ENCODE results near the gene IL10RB. TPM values are rescaled to one million over a fixed set of nuclear protein-coding genes. Genes with fewer than 3 reads are reported as not detected.

IL10RB gene
- total and polyA plus RNA-seq, 2 experiments from 2014 or later: 2.2 to 2.5 TPM

DNA sequence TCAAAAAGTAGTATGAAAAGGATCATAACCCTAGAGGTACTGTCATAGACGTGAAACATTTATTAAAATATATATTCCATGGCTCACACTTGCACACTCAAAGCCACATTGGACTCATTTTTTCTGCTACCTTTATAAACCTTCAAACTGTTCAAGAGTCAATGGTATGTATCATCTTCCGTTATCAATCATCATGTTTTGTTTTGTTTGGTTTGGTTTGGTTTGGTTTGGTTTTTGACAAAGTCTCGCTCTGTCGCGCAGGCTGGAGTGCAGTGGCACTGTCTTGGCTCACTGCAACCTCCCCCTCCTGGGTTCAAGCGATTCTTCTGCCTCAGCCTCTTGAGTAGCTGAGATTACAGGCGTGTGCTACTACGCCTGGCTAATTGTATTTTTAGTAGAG is 34.6 kb upstream of the IL10RB start:
- Mint-ChIP-seq H3K4me3 (peak overlapping the region; percentile 86), H3K9me3 (peaks cover 3% of the 10 kb centered on the region), H3K4me1 (peaks cover 30% of the 10 kb centered on the region), H3K27me3 (ENCODE audit: insufficient read depth, low read depth, poor library complexity) (peaks cover 9% of the 10 kb centered on the region), H3K27ac (no peak overlapping the region), H3K36me3 (ENCODE audit: low read depth) (peaks cover 16% of the 10 kb centered on the region)
- H3K79me2 ChIP-seq (replicated peaks; ENCODE audit: insufficient read depth): peaks cover 37% of the 10 kb centered on the region
- no peaks in the 10 kb centered on the region for H3K36me3 ChIP-seq (ENCODE audit: insufficient read depth)
- H2AFZ ChIP-seq: no peak overlapping the region
- TF ChIP-seq NANOG (IDR thresholded peaks at IDR 0.05; ENCODE audit: borderline replicate concordance): no peak
- no peak for TF ChIP-seq STAT1 (IDR thresholded peaks at IDR 0.05; ENCODE audit: unreplicated experiment)
- no peak for TF ChIP-seq EZH2 (IDR thresholded peaks at IDR 0.05; ENCODE audit: low read depth, unreplicated experiment)
- TF ChIP-seq CREB1 (CRISPR knock-in tag; IDR thresholded peaks at IDR 0.05; ENCODE audit: low read depth): no peak
- TF ChIP-seq EZH2phosphoT487 (IDR thresholded peaks at IDR 0.05; ENCODE audit: unreplicated experiment): no peak
- no peak for TF ChIP-seq ZNF114 (CRISPR knock-in tag; IDR thresholded peaks at IDR 0.05)
- no peak for TF ChIP-seq ZNF462 (CRISPR knock-in tag; IDR thresholded peaks at IDR 0.05)
- TF ChIP-seq JUNB (IDR thresholded peaks at IDR 0.05; ENCODE audit: unreplicated experiment): no peak
- peak overlapping the region; percentile 93; the same call in 1 of the 2 replicates for H3K4me3 ChIP-seq
- DNase-seq (ENCODE audit: low spot score) (no peak), ATAC-seq (no peak)
- peaks cover 5% of the 10 kb centered on the region; the same call in 1 of the 2 replicates for H3K27me3 ChIP-seq (ENCODE audit: insufficient read depth)
- H4K20me1 ChIP-seq (replicated peaks; ENCODE audit: insufficient read depth): 0 out of 2 replicates have a peak, but pooled peaks cover 3% of the 10 kb centered on the region
- H3K9me2 ChIP-seq (ENCODE audit: insufficient read depth): no peaks in the 10 kb centered on the region
- H3K4me1 ChIP-seq (ENCODE audit: insufficient read depth): peaks cover 24% of the 10 kb centered on the region
- no peaks in the 10 kb centered on the region; the same call in 1 of the 2 replicates for H3F3A ChIP-seq (replicated peaks; ENCODE audit: low read depth)
- no peak overlapping the region for H3K27ac ChIP-seq (ENCODE audit: low read depth)
- H3K4me2 ChIP-seq: peak overlapping the region; percentile 86
